Psoas muscle (tissue), 8 donors: ENCODE measurements around the gene LMBR1. TPM values are rescaled to one million over a fixed set of nuclear protein-coding genes. Genes with fewer than 3 reads are reported as not detected.
"Not testable (repeated sequence)": the region's sequence is repeated elsewhere in the genome, so short reads cannot be mapped to it uniquely, and the experiment has no call there.

ENCODE experiments used
- ATAC-seq, 4 donors: fragments of 200-7000 bp; cut with Tn5 transposase; one replicate each; pipeline ENCODE4 v1.9.1; 2020; ENCODE audit warnings: moderate library complexity in 3 of 4, mild to moderate bottlenecking in 2 of 4
- DNase-seq, 2 donors: peaks; one replicate each; pipeline ENCODE4 v3.0.0-alpha.2; 2020
- H3K27ac ChIP-seq: fragments of 200-600 bp; one replicate; pipeline ENCODE4 v1.8.0; 2022
- H3K27me3 ChIP-seq, 3 donors: fragments of 200-600 bp in 1 of 3; one replicate each; pipeline versions ENCODE4 v1.6.1 to v1.8.0; 2013 to 2022; ENCODE audit warnings: low read length in 2 of 3, mild to moderate bottlenecking in 2 of 3, moderate library complexity in 1 of 3; ENCODE audit not compliant: insufficient read depth in 3 of 3
- H3K36me3 ChIP-seq, 2 donors: fragments of 200-600 bp in 1 of 2; one replicate each; pipeline versions ENCODE4 v1.6.1 to v1.8.0; 2013 to 2022; ENCODE audit warnings: low read depth in 1 of 2, mild to moderate bottlenecking in 1 of 2, moderate library complexity in 1 of 2; ENCODE audit not compliant: insufficient read depth in 1 of 2
- H3K4me1 ChIP-seq: fragments of 200-600 bp; one replicate; pipeline ENCODE4 v1.8.0; 2022
- H3K4me3 ChIP-seq: fragments of 200-600 bp; one replicate; pipeline ENCODE4 v1.8.0; 2022; ENCODE audit warnings: mild to moderate bottlenecking
- H3K9me3 ChIP-seq: fragments of 200-600 bp; one replicate; pipeline ENCODE4 v1.8.0; 2022
- WGBS, 3 donors: extraction: QIAGEN DNeasy Blood & Tissue Kit; methylation state at CpG; one replicate each; pipeline versions ENCODE4 v1.1.6 to v1.1.7; 2013; 5-methylcytosine and 5-hydroxymethylcytosine counted together
- intact Hi-C, 2 donors: fragments of 100-400 bp; cut with DNase I; formaldehyde crosslinking; loops; one replicate each; pipeline versions ENCODE4 v1.11.0 to v1.14.2; 2022
- polyA plus RNA-seq, 3 donors: library from polyadenylated mRNA; stranded (reverse); fragments of 200-250 nt; gene quantifications; one replicate each; pipeline ENCODE4 v1.2.3, GENCODE V29; 2013
- total RNA-seq, 4 donors: library from RNA; stranded (reverse); fragmentation: NEBNext Ultra II Directional in 2 of 4; extraction: Animal tissue kit (Norgen Biotek cat#: 25700) in 2 of 4; gene quantifications; one replicate each; pipeline versions ENCODE4 v1.2.1 to v1.2.4, GENCODE V29; 2021 to 2023
- TF ChIP-seq, protein P1 (sequence below): fragments of 200-600 bp; IDR thresholded peaks from one replicate; pipeline ENCODE4 v1.8.0; 2022; ENCODE audit warnings: antibody characterized with exemption
- donor health status: healthy with polysubstance abuse.
- donor health status: DM: no; HTN: no; CAD: no; lungs with moderate emphysema.
- donor health status: Bipolar disorder and iron deficiency.
- donor health status: healthy.
- donor health status: DM: yes; HTN: yes; CAD: no.
- donor health status: DM: no; HTN: no; CAD: no.
- donor health status: DM: no; HTN: no; CAD: no.
- donor health status: DM: yes; HTN: yes; CAD: no.

Gene LMBR1
- total and polyA plus RNA-seq, 7 donors, result 6.4 to 33.3 (median 21.7) TPM

DNA sequence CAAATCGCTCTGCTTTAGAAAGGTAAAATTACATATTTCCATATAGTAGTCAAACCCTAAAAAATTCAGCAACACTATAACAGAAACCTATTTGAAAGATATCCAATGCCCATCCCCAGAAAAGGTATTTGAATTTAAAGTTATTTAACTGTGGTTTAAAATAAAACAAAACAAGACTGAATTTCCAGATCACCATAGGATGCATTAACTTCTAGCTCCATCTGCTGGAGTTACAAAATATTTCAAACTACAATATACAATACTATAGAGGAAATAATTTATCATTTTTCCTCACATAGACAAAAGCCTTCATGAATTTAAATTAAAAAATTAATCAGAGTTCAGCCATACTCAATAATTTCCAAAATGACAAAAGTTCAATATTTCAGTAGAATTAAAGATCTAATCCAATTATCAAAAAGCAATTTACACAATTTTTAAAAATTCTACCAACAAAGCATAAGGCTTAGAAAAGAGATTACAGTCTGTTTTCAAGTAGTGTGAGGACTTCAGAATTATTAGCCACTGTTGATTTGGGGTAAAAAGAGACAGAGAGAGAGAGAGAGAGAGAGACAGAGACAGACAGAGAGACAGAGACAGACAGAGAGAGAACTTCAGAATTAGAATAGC is 75.9 kb downstream of the LMBR1 start:
- TF ChIP-seq, protein P1, sequence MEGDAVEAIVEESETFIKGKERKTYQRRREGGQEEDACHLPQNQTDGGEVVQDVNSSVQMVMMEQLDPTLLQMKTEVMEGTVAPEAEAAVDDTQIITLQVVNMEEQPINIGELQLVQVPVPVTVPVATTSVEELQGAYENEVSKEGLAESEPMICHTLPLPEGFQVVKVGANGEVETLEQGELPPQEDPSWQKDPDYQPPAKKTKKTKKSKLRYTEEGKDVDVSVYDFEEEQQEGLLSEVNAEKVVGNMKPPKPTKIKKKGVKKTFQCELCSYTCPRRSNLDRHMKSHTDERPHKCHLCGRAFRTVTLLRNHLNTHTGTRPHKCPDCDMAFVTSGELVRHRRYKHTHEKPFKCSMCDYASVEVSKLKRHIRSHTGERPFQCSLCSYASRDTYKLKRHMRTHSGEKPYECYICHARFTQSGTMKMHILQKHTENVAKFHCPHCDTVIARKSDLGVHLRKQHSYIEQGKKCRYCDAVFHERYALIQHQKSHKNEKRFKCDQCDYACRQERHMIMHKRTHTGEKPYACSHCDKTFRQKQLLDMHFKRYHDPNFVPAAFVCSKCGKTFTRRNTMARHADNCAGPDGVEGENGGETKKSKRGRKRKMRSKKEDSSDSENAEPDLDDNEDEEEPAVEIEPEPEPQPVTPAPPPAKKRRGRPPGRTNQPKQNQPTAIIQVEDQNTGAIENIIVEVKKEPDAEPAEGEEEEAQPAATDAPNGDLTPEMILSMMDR, result peak; percentile 35
- no peaks in the 10 kb centered on the region for H3K4me1 ChIP-seq
- DNase-seq (no peak), ATAC-seq (no peak)
- H3K36me3 ChIP-seq, result no peaks in the 10 kb centered on the region
- WGBS, 3 donors, result 98 to 100% (median 99%) methylated on average over 1 of the region's 1 CpG
- no peak overlapping the region for H3K27ac ChIP-seq
- no peaks in the 10 kb centered on the region for H3K27me3 ChIP-seq
- intact Hi-C loops, result no loop called here
- H3K9me3 ChIP-seq, result no peaks in the 10 kb centered on the region
- no peak overlapping the region for H3K4me3 ChIP-seq

DNA sequence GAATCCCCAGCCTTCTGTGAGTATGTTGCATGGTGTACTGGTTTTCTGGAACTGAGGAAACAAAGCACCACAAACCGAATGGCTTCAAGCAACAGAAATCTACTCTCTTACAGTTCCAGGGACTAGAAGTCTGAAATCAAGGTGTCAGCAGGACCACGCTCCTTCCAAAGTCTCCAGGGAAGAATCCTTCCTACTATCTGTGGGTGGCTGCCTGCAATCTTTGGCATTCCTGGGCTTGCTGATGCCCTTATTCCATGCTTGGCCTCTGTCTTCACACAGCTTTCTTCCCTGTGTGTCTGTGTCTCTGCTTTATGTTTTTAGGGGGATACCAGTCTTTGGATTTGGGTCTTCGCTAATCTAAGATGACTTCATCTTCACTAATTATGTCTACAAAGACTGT is 81.3 kb downstream of the LMBR1 start:
- Histone ChIP-seq H3K27me3 (no peaks in the 10 kb centered on the region), H3K27ac (no peak overlapping the region), H3K36me3 (peaks cover 0 to 2% of the 10 kb centered on the region in 2 donors), H3K9me3 (no peaks in the 10 kb centered on the region), H3K4me3 (no peak overlapping the region), H3K4me1 (peaks cover 3% of the 10 kb centered on the region)
- no peak for ATAC-seq
- no peak for DNase-seq
- TF ChIP-seq, protein P1, result no peak
- WGBS, 3 donors, result 96 to 100% (median 97%) methylated on average over 3 of the region's 3 CpGs
- intact Hi-C loops, result no loop called here

DNA sequence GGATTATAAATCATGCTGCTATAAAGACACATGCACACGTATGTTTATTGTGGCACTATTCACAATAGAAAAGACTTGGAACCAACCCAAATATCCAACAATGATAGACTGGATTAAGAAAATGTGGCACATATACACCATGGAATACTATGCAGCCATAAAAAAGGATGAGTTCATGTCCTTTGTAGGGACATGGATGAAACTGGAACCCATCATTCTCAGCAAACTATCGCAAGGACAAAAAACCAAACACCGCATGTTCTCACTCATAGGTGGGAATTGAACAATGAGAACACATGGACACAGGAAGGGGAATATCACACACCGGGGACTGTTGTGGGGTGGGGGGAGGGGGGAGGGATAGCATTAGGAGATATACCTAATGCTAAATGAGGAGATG is 89.3 kb downstream of the LMBR1 start:
- H3K9me3 ChIP-seq, intact Hi-C loops, H3K27me3 ChIP-seq, H3K4me3 ChIP-seq, H3K36me3 ChIP-seq, H3K4me1 ChIP-seq, H3K27ac ChIP-seq, DNase-seq, ATAC-seq: not testable (repeated sequence)
- WGBS, 3 donors, result 84 to 96% (median 94%) methylated on average over 3 to 4 of the region's 4 CpGs

DNA sequence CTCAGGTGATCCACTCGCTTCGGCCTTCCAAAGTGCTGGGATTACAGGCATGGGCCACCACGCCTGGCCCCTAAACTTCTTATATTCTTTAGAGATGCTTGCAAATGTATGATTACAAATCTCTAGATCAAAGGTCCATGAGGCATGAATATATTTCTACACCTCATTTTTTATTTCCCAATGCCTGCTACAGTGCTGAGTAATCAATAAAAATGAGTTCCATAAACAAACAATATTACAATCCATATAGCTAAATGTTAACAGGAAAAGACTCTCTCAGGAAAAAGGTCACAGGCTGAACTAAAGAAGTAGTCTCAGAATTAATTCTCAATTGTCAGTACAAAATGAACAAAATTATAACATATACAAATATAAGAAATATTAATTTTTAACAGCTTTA is 90.8 kb downstream of the LMBR1 start:
- DNase-seq (no peak), ATAC-seq (no peak)
- no peaks in the 10 kb centered on the region for H3K9me3 ChIP-seq
- H3K27ac ChIP-seq, result no peak overlapping the region
- 96 to 100% (median 97%) methylated on average over 3 of the region's 3 CpGs for WGBS, 3 donors
- H3K4me3 ChIP-seq, result no peak overlapping the region
- H3K36me3 ChIP-seq, result peaks cover 0 to 9% of the 10 kb centered on the region in 2 donors
- no peaks in the 10 kb centered on the region for H3K4me1 ChIP-seq
- TF ChIP-seq, protein P1, result no peak
- intact Hi-C loops, result no loop called here
- no peaks in the 10 kb centered on the region for H3K27me3 ChIP-seq

DNA sequence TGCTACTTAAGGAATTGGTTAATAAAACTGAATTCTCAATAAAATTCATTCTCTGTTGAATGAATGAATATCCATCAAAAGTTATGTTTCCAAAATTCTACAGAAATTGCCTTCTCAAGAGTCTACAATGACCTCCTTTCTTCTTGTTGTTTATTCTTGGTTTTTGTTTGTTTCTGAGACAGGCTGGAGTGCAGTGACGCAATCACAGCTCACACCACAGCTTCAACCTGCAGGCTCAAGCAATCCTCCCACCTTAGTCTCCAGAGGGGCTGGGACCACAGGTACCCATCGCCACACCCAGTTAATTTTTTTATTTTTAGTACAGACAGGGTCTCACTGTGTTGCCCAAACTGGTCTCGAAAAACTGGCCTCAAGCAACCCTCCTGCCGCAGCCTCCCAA is 97.6 kb downstream of the LMBR1 start:
- Histone ChIP-seq H3K27ac (no peak overlapping the region), H3K9me3 (no peaks in the 10 kb centered on the region), H3K4me1 (no peaks in the 10 kb centered on the region), H3K36me3 (peaks cover 0 to 19% of the 10 kb centered on the region in 2 donors), H3K4me3 (no peak overlapping the region), H3K27me3 (no peaks in the 10 kb centered on the region)
- intact Hi-C loops, result no loop called here
- ATAC-seq (no peak), DNase-seq (no peak)
- TF ChIP-seq, protein P1, result no peak
- 96 to 97% (median 96%) methylated on average over 4 of the region's 4 CpGs for WGBS, 3 donors
